ENCODE measurements around the gene SAA1.

DNA sequence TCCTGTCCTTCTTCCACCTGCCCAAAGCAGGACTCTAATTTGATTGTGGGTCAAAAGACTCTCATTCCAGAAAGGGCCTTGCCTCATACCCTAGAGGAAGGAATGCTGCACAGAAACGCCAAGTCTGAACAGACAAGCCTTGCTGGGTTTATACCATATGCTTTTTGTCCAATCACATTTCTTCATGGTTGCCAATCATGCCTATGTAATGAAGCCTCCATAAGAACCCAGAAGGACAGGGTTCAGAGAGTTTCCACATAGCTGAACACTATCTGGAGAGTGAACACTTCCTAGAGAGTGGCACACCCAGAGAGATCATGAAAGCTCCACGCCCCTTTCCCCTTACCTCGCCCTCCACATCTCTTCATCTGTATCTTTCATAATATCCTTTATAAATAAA, 12.8 kb upstream of the SAA1 start:
- no peak for TF ChIP-seq POLR2AphosphoS5 (IDR thresholded peaks at IDR 0.05; ENCODE audit: low read depth, low read length)
- no peak for TF ChIP-seq TAF1 (IDR thresholded peaks at IDR 0.05; ENCODE audit: borderline replicate concordance, low read depth, low read length)

All from GM12892 (cell line).